VCaP (cell line): Measurements from ENCODE around the gene DEPDC5.
"Not testable (repeated sequence)": the region's sequence is repeated elsewhere in the genome, so short reads cannot be mapped to it uniquely, and the experiment has no call there.

Source experiments
- H3K27ac ChIP-seq: fragments of 450-650 bp; 2 replicates; pipeline ENCODE4 v1.5.1; 2017
- CTCF ChIP-seq: fragments of 450-650 bp; conservative IDR thresholded peaks from 2 replicates; pipeline ENCODE4 v1.5.1; 2017; ENCODE audit warnings: mild to moderate bottlenecking, moderate library complexity

Gene DEPDC5

GRCh38 chr22:31768422-31769059 lies 14.7 kb downstream of the DEPDC5 start:
- H3K27ac ChIP-seq = no peak overlapping the region
- no peak for TF ChIP-seq CTCF

GRCh38 chr22:31773416-31773815 lies 19.6 kb downstream of the DEPDC5 start:
- no peak for TF ChIP-seq CTCF
- H3K27ac ChIP-seq = no peak overlapping the region

GRCh38 chr22:31776231-31776630 lies 22.4 kb downstream of the DEPDC5 start:
- H3K27ac ChIP-seq = no peak overlapping the region
- TF ChIP-seq CTCF = no peak

GRCh38 chr22:31789803-31790202 lies 36.0 kb downstream of the DEPDC5 start:
- no peak for TF ChIP-seq CTCF
- no peak overlapping the region for H3K27ac ChIP-seq

- TF ChIP-seq CTCF = no peak
- no peak overlapping the region for H3K27ac ChIP-seq
Measured at GRCh38 chr22:31790240-31790639, 36.4 kb downstream of the DEPDC5 start.

GRCh38 chr22:31799358-31799757 lies 45.5 kb downstream of the DEPDC5 start:
- not testable (repeated sequence) for H3K27ac ChIP-seq

- no peak for TF ChIP-seq CTCF
- no peak overlapping the region for H3K27ac ChIP-seq
Measured at GRCh38 chr22:31800065-31800464, 46.2 kb downstream of the DEPDC5 start.

GRCh38 chr22:31800861-31801260 lies 47.0 kb downstream of the DEPDC5 start:
- not testable (repeated sequence) for H3K27ac ChIP-seq

- TF ChIP-seq CTCF = no peak
- no peak overlapping the region for H3K27ac ChIP-seq
Measured at GRCh38 chr22:31802575-31802974, 48.8 kb downstream of the DEPDC5 start.
